Measurements from ENCODE around the gene UBA7.

- TF ChIP-seq POLR2A (IDR thresholded peaks at IDR 0.05), result no peak
- TF ChIP-seq, protein P1, sequence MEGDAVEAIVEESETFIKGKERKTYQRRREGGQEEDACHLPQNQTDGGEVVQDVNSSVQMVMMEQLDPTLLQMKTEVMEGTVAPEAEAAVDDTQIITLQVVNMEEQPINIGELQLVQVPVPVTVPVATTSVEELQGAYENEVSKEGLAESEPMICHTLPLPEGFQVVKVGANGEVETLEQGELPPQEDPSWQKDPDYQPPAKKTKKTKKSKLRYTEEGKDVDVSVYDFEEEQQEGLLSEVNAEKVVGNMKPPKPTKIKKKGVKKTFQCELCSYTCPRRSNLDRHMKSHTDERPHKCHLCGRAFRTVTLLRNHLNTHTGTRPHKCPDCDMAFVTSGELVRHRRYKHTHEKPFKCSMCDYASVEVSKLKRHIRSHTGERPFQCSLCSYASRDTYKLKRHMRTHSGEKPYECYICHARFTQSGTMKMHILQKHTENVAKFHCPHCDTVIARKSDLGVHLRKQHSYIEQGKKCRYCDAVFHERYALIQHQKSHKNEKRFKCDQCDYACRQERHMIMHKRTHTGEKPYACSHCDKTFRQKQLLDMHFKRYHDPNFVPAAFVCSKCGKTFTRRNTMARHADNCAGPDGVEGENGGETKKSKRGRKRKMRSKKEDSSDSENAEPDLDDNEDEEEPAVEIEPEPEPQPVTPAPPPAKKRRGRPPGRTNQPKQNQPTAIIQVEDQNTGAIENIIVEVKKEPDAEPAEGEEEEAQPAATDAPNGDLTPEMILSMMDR (IDR thresholded peaks at IDR 0.05), result no peak
These were observed 33.4 kb downstream of the UBA7 start for GRCh38 chr3:49780080-49780974.

Measured in thyroid gland (tissue), 4 donors.